Measurements from ENCODE around the gene EPN1.

DNA sequence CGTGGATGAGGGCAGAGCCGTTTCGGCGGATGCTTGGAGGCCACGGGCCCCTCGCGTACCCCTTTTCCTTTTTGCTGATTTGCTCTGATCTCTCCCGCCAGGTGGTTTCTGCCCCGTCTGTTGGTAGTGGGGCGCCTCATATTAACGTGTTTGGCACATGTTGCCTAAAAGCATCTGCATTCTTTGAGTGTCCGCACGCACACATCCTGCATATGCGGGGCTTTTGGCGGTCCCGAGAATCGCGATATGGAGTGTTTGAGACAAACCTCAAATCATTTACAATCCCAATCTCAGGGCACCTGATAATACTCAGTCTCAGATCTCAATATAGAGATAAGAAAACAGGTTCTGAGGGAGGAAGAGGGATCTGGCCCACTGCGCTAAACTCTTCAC is 19.4 kb upstream of the EPN1 start:
- TF ChIP-seq, protein P1, sequence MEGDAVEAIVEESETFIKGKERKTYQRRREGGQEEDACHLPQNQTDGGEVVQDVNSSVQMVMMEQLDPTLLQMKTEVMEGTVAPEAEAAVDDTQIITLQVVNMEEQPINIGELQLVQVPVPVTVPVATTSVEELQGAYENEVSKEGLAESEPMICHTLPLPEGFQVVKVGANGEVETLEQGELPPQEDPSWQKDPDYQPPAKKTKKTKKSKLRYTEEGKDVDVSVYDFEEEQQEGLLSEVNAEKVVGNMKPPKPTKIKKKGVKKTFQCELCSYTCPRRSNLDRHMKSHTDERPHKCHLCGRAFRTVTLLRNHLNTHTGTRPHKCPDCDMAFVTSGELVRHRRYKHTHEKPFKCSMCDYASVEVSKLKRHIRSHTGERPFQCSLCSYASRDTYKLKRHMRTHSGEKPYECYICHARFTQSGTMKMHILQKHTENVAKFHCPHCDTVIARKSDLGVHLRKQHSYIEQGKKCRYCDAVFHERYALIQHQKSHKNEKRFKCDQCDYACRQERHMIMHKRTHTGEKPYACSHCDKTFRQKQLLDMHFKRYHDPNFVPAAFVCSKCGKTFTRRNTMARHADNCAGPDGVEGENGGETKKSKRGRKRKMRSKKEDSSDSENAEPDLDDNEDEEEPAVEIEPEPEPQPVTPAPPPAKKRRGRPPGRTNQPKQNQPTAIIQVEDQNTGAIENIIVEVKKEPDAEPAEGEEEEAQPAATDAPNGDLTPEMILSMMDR (IDR thresholded peaks at IDR 0.05; ENCODE audit: control extremely low read depth in 1 of 3, insufficient read depth in 1 of 3, low read depth in 1 of 3, low read length in 3 of 3) = no peak
- TF ChIP-seq CBX8 (IDR thresholded peaks at IDR 0.05; ENCODE audit: borderline replicate concordance, low read depth, low read length) (no peak), RAD21 (IDR thresholded peaks at IDR 0.05 in 1 of 2, conservative IDR thresholded peaks at IDR 0.05 in 1 of 2; ENCODE audit: low read depth in 2 of 2, low read length in 2 of 2) (no peak), POLR2A (IDR thresholded peaks at IDR 0.05; ENCODE audit: control extremely low read depth in 1 of 2, low read depth in 2 of 2, low read length in 2 of 2) (peak in 1 of 2 experiments; percentile 51; a peak in 1 of 3 replicates), EP300 (IDR thresholded peaks at IDR 0.05; ENCODE audit: borderline replicate concordance in 1 of 2, low read depth in 2 of 2, low read length in 2 of 2) (no peak), MAFK (IDR thresholded peaks at IDR 0.05; ENCODE audit: low read depth, low read length) (no peak), PHF8 (conservative IDR thresholded peaks at IDR 0.05; ENCODE audit: low read depth, low read length) (no peak; the same call in 1 of the 2 replicates), TAF1 (IDR thresholded peaks at IDR 0.05; ENCODE audit: low read depth, low read length) (peak; percentile 61), ZNF274 (IDR thresholded peaks at IDR 0.05; ENCODE audit: borderline replicate concordance, extremely low read depth, low read length) (no peak), SRF (IDR thresholded peaks at IDR 0.05; ENCODE audit: low read depth, low read length) (no peak), GABPA (IDR thresholded peaks at IDR 0.05; ENCODE audit: borderline replicate concordance, insufficient read depth, low read length) (no peak), HDAC6 (IDR thresholded peaks at IDR 0.05; ENCODE audit: low read depth, low read length) (no peak)

All from H1 (cell line).